ENCODE results near the gene VCP.
"Not testable (repeated sequence)": the region's sequence is repeated elsewhere in the genome, so short reads cannot be mapped to it uniquely, and the experiment has no call there.

VCP gene

GRCh38 chr9:35029241-35029640 is 43.2 kb downstream of the VCP start:
- H3K4me1 ChIP-seq (ENCODE audit: control insufficient read depth, insufficient read depth, low read length): peaks cover 26% of the 10 kb centered on the region
- H3K9ac ChIP-seq (ENCODE audit: low read length): no peak overlapping the region
- H3K4me3 ChIP-seq (ENCODE audit: low read length): no peak overlapping the region
- no peak for DNase-seq (ENCODE audit: low read depth)
- no peaks in the 10 kb centered on the region for H3K9me3 ChIP-seq (ENCODE audit: control insufficient read depth, low read length)
- H3K36me3 ChIP-seq (ENCODE audit: control insufficient read depth, insufficient read depth, low read length, severe bottlenecking): peaks cover 22% of the 10 kb centered on the region
- no peaks in the 10 kb centered on the region for H3K27me3 ChIP-seq (replicated peaks; ENCODE audit: control insufficient read depth, insufficient read depth, low read length)

- Histone ChIP-seq H3K4me3 (ENCODE audit: low read length) (no peak overlapping the region), H3K36me3 (ENCODE audit: control insufficient read depth, insufficient read depth, low read length, severe bottlenecking) (peaks cover 22% of the 10 kb centered on the region), H3K27me3 (replicated peaks; ENCODE audit: control insufficient read depth, insufficient read depth, low read length) (no peaks in the 10 kb centered on the region), H3K9me3 (ENCODE audit: control insufficient read depth, low read length) (no peaks in the 10 kb centered on the region), H3K4me1 (ENCODE audit: control insufficient read depth, insufficient read depth, low read length) (peaks cover 26% of the 10 kb centered on the region), H3K9ac (ENCODE audit: low read length) (no peak overlapping the region)
- DNase-seq (ENCODE audit: low read depth): no peak
Observed at GRCh38 chr9:35028341-35028740, 44.1 kb downstream of the VCP start.

- Histone ChIP-seq H3K9me3 (ENCODE audit: control insufficient read depth, low read length) (no peaks in the 10 kb centered on the region), H3K36me3 (ENCODE audit: control insufficient read depth, insufficient read depth, low read length, severe bottlenecking) (peaks cover 19% of the 10 kb centered on the region), H3K27me3 (replicated peaks; ENCODE audit: control insufficient read depth, insufficient read depth, low read length) (no peaks in the 10 kb centered on the region), H3K9ac (ENCODE audit: low read length) (no peak overlapping the region), H3K4me3 (ENCODE audit: low read length) (no peak overlapping the region), H3K4me1 (ENCODE audit: control insufficient read depth, insufficient read depth, low read length) (peaks cover 26% of the 10 kb centered on the region)
- DNase-seq (ENCODE audit: low read depth): no peak
Observed at GRCh38 chr9:35027860-35028259, 44.6 kb downstream of the VCP start.

- no peaks in the 10 kb centered on the region for H3K9me3 ChIP-seq (ENCODE audit: control insufficient read depth, low read length)
- no peak for DNase-seq (ENCODE audit: low read depth)
- H3K9ac ChIP-seq (ENCODE audit: low read length): no peak overlapping the region
- no peaks in the 10 kb centered on the region for H3K27me3 ChIP-seq (replicated peaks; ENCODE audit: control insufficient read depth, insufficient read depth, low read length)
- H3K4me1 ChIP-seq (ENCODE audit: control insufficient read depth, insufficient read depth, low read length): peaks cover 26% of the 10 kb centered on the region
- peaks cover 20% of the 10 kb centered on the region for H3K36me3 ChIP-seq (ENCODE audit: control insufficient read depth, insufficient read depth, low read length, severe bottlenecking)
- H3K4me3 ChIP-seq (ENCODE audit: low read length): no peak overlapping the region
Observed at GRCh38 chr9:35027374-35027773, 45.1 kb downstream of the VCP start.

GRCh38 chr9:35026671-35027070 is 45.8 kb downstream of the VCP start:
- H3K4me1 ChIP-seq (ENCODE audit: control insufficient read depth, insufficient read depth, low read length): peaks cover 26% of the 10 kb centered on the region
- DNase-seq (ENCODE audit: low read depth): no peak
- H3K27me3 ChIP-seq (replicated peaks; ENCODE audit: control insufficient read depth, insufficient read depth, low read length): no peaks in the 10 kb centered on the region
- no peak overlapping the region for H3K9ac ChIP-seq (ENCODE audit: low read length)
- H3K36me3 ChIP-seq (ENCODE audit: control insufficient read depth, insufficient read depth, low read length, severe bottlenecking): peaks cover 23% of the 10 kb centered on the region
- no peaks in the 10 kb centered on the region for H3K9me3 ChIP-seq (ENCODE audit: control insufficient read depth, low read length)
- H3K4me3 ChIP-seq (ENCODE audit: low read length): peak overlapping the region; percentile 4

GRCh38 chr9:35023443-35023842 is 49.0 kb downstream of the VCP start:
- not testable (repeated sequence) for H3K9ac ChIP-seq (ENCODE audit: low read length); DNase-seq (ENCODE audit: low read depth); H3K9me3 ChIP-seq (ENCODE audit: control insufficient read depth, low read length); H3K4me3 ChIP-seq (ENCODE audit: low read length); H3K27me3 ChIP-seq (replicated peaks; ENCODE audit: control insufficient read depth, insufficient read depth, low read length)
- Histone ChIP-seq H3K4me1 (ENCODE audit: control insufficient read depth, insufficient read depth, low read length) (peaks cover 25% of the 10 kb centered on the region), H3K36me3 (ENCODE audit: control insufficient read depth, insufficient read depth, low read length, severe bottlenecking) (peaks cover 41% of the 10 kb centered on the region)

GRCh38 chr9:35014517-35014916 is 57.9 kb downstream of the VCP start:
- Histone ChIP-seq H3K4me1 (ENCODE audit: control insufficient read depth, insufficient read depth, low read length) (no peaks in the 10 kb centered on the region), H3K36me3 (ENCODE audit: control insufficient read depth, insufficient read depth, low read length, severe bottlenecking) (peaks cover 91% of the 10 kb centered on the region), H3K9me3 (ENCODE audit: control insufficient read depth, low read length) (peaks cover 15% of the 10 kb centered on the region), H3K27me3 (replicated peaks; ENCODE audit: control insufficient read depth, insufficient read depth, low read length) (no peaks in the 10 kb centered on the region), H3K9ac (ENCODE audit: low read length) (no peak overlapping the region), H3K4me3 (ENCODE audit: low read length) (no peak overlapping the region)
- no peak for DNase-seq (ENCODE audit: low read depth)

GRCh38 chr9:35010351-35010958 is 62.0 kb downstream of the VCP start:
- Histone ChIP-seq H3K27me3 (replicated peaks; ENCODE audit: control insufficient read depth, insufficient read depth, low read length) (no peaks in the 10 kb centered on the region), H3K36me3 (ENCODE audit: control insufficient read depth, insufficient read depth, low read length, severe bottlenecking) (peaks cover 64% of the 10 kb centered on the region), H3K4me3 (ENCODE audit: low read length) (no peak overlapping the region), H3K9ac (ENCODE audit: low read length) (no peak overlapping the region), H3K4me1 (ENCODE audit: control insufficient read depth, insufficient read depth, low read length) (no peaks in the 10 kb centered on the region), H3K9me3 (ENCODE audit: control insufficient read depth, low read length) (peaks cover 15% of the 10 kb centered on the region)
- DNase-seq (ENCODE audit: low read depth): no peak

All from adipocyte (in vitro differentiated cells).